ENCODE measurements around the gene CACHD1. TPM values are rescaled to one million over a fixed set of nuclear protein-coding genes. Genes with fewer than 3 reads are reported as not detected.

CACHD1 gene
- total and polyA plus RNA-seq, 2 of the 8 experiments (the other 6 are each of a cell fraction or from before 2014, with no cell fraction given), result 22.2 to 42.5 TPM

- TF ChIP-seq TEAD4 (IDR thresholded peaks at IDR 0.05; ENCODE audit: low read depth, low read length), result no peak
- TF ChIP-seq RNF2 (IDR thresholded peaks at IDR 0.05; ENCODE audit: borderline replicate concordance, low read depth, low read length, missing control alignments, poor library complexity, severe bottlenecking), result peak; percentile 26
- TF ChIP-seq POLR2AphosphoS5 (IDR thresholded peaks at IDR 0.05; ENCODE audit: low read depth, low read length), result 0 out of 2 replicates have a peak, but pooled peaks have one; percentile 15
- no peak for TF ChIP-seq GTF2F1 (IDR thresholded peaks at IDR 0.05; ENCODE audit: borderline replicate concordance, low read depth, low read length)
- no peak for TF ChIP-seq CHD1 (IDR thresholded peaks at IDR 0.05; ENCODE audit: low read depth, low read length)
Observed at GRCh38 chr1:64470665-64471217, 812 bp downstream of the CACHD1 start (continued).

All from H1 (cell line).